Activated CD4-positive, CD25-positive, alpha-beta regulatory T cell treated with anti-CD3 and anti-CD28 coated beads, Interleukin-2, amount 50 U/mL, for 16 hours (primary cell): ENCODE measurements around the gene PTPMT1.

Experiments
- DNase-seq: peaks from one replicate; pipeline ENCODE4 v3.0.0-alpha.2; 2020; ENCODE audit warnings: low read depth, low spot score

The PTPMT1 gene

DNA sequence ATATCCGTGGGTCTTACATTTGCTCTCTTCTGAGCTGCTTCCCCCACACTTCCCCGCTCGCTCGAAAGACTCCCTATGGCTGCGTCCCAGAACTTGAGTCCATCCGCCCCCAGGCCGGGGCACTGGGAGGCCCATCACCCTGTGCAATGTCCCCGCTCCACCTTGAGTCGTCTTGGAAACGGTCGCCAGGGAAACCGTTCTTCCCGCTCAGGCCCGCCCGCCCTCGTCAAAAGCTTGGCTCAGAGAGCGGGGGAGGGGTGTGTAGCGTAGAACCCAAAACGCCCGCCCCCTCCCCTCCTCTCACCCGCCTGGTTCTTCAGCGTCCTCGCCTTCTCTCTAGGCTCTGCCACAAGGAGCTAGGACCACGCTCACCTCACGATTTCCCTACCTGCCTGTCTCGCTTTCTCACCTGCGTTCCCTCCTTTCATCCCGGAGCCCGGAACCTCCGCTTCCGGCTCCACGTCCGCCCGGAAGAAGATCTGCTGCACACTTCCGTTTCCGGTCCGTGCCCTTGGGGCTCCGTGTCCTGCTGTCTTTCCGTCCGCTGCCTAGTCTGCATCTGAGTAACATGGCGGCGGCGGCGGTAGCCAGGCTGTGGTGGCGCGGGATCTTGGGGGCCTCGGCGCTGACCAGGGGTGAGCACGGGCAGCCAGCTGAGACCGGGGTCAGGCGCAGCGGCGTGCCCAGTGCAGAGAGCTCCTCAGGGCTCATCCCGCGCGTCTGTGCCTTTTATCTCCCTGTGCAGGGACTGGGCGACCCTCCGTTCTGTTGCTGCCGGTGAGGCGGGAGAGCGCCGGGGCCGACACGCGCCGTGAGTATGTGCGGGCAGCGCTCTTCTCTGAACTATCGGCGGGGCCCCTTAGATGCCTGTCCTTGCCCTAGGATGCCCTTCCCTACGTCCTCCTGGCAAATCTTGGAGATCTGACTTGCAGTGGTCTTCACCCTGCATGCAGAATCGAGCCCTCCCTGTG, 13.4 kb downstream of the PTPMT1 start, which contains the start of the genes KBTBD4 and NDUFS3:
Gene KBTBD4 (minus strand): TSS at position 447 of the 971 bp plus-strand sequence. CDS start 19 bp downstream, at position 428.
Gene NDUFS3 (plus strand): TSS at position 551 of the 971 bp plus-strand sequence. CDS start 18 bp downstream, at position 569.
- DNase-seq, result peak; percentile 84

DNA sequence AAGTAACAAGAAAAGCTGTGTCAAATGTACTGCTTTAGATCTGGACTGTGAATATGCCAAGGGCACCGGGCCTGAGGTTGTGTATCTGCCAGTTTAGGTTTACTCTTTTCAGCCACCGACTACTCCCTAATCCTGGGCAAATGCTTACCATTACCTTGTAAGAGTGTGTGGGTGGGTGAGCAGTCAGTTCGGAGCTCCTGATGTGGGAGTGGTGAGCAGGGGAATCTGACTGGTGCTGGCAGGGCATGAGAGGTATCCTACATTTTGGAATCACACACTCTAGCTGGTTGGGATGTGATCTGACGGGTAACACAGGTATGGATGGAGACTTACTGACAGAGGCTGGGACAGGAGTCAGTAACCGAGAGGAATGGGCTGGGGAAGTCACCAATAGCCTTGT, 18.4 kb downstream of the PTPMT1 start:
- DNase-seq, result no peak

- no peak for DNase-seq
Observed at GRCh38 chr11:47586098-47586855, 20.9 kb downstream of the PTPMT1 start, which contains the start of gene FAM180B. Gene FAM180B (plus strand): TSS chr11:47586678. CDS start chr11:47586769, 91 bp downstream.

GRCh38 chr11:47587039-47587716, 21.8 kb downstream of the PTPMT1 start:
- no peak for DNase-seq

DNA sequence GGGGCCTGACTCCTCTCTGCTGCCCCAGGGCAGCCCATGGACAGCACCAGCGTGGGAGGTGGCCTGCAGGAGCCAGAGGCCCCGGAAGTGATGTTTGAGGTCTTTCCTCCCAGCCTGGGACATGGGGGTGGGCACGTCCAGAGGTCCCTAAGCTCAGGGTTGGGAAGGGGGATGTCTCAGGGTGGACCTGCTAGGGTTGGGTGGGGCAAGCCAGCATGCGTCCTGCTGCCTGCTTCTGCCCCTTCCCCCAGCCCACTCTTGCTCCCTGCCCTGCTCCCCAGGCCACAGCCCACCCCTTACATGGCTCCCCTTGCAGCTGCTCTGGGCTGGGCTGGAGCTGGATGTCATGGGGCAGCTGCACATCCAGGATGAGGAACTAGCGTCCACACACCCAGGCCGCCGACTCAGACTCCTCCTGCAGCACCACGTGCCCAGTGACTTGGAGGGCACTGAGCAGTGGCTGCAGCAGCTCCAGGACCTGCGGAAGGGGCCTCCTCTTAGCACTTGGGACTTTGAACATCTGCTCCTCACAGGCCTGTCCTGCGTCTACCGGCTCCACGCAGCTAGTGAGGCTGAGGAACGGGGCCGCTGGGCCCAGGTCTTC, 22.4 kb downstream of the PTPMT1 start:
- no peak for DNase-seq

- no peak for DNase-seq
Observed at GRCh38 chr11:47589118-47589517, 23.7 kb downstream of the PTPMT1 start.

DNA sequence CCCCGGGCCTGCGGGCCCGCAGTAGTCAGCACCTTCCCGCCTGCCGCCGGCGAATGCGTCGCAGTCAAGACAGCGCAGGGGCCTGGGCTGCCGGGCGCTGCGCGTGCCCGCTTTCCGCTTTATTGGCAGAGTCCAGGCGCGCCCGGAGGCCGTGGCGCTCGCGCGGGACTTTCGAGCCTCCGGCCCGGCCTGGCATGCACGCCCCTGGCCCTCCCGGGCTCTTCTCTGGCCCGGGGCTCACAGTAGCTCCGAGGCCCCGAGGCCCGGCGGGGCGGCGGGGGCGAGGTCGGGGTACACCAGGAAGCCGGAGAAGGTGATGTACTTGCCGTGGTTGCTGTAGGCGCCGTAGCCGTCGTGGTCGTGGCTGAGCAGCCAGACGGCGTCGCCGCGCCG, 24.2 kb downstream of the PTPMT1 start:
- no peak for DNase-seq

DNA sequence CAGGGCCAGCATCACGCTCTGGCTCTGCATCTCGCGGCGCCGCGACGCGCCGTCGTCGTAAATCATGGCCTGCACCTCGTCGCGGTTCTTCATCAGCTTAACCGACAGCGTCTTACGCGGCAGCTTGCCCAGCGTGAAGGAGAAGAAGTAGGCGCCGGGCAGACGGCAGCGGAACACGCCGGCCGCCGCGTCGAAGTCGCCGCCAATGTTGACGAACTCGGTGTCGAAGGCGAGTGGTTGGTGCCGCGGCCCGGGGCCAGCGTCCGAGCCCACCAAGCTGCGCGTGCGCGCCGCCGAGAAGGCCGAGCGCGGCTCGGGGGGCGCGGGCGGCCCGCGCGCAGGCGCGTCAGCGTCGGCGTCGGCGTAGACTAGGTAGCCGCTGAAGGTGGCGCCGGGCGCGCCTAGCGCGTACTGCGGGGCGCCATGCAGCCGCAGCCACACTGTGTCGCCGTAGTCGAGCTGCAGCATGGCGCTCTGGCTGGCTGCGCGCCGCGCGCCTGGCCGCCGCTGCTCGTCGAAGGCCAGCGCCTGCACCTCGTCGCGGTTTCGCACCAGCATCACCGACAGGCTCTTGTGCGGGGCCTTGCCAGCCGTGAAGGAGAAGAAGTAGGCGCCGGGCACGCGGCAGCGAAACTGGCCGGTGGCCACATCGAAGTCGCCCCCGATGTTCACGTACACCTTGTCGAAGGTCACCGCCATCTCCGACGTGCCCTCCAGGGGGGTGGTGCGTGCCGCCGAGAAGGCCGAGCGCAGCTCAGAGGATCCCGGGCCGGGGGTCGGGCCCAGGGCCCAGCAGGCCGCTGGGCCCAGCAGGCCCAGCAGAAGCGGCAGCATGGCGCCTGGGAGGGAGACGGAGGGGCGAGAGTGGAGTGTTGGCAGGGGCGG, 24.8 kb downstream of the PTPMT1 start:
- no peak for DNase-seq

DNA sequence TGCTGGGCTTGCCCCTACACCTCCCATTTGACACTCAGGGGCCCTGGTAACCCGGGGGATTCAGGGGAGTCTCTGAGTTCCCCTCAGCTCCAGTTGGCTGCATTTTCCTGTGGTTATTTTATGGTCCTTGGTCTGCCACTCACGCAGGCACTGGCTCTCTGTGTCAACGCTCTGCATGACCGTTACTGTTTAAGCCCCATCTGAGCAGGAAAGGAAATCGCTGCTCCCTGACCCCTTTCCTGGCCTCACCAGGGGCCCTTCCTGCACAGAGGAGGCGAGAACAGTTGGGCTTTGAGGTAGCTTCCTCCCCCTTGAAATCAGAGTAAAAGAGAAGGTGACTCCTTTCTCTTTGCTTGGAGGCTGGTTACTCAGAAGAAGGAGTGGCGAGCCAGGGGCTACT, 26.4 kb downstream of the PTPMT1 start:
- no peak for DNase-seq

DNA sequence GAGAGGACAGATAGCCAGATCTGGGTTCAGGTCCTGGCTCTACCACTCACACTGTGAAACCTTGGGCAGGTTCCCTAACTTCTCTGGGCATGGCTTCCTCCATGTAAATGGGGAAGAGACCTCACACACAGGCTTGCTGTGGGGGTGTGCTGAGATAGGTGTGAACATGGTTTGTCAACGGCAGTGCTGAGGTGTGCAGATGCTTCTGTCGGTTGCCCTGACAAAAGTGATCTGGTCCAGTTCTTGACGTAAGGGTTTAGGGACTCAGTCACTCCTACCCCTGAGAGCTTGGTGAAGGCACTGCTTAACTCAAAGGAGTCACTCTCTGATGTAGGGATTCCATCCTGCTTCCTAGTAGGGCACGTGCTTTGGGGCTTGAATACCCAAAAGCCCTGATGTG, 26.9 kb downstream of the PTPMT1 start:
- DNase-seq, result no peak

DNA sequence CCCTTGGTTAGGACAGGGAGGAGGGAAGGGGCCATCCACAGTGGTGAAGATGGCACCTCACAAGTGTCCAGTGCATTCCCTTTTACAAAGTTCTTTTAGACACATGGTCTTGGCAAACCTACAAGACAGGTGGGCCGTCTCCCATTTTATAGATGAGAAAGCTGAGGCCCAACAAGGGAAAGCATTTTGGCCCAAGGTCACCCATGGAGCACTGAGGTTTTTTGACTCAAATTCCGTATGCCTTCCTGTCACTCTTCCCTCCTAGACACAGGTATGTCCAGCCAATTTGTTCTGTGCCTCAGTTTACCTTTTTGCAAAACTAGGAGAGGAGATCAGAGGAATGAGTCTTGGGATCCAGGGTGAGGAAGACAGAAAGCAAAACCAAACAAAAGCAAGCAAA, 27.6 kb downstream of the PTPMT1 start:
- no peak for DNase-seq

- no peak for DNase-seq
Observed at GRCh38 chr11:47593492-47593933, 28.1 kb downstream of the PTPMT1 start.

- DNase-seq, result no peak
Observed at GRCh38 chr11:47593934-47594855, 28.8 kb downstream of the PTPMT1 start, which contains the start of gene C1QTNF4. Gene C1QTNF4 (minus strand): TSS chr11:47594411. CDS start chr11:47590810, 3,601 bp downstream.

DNA sequence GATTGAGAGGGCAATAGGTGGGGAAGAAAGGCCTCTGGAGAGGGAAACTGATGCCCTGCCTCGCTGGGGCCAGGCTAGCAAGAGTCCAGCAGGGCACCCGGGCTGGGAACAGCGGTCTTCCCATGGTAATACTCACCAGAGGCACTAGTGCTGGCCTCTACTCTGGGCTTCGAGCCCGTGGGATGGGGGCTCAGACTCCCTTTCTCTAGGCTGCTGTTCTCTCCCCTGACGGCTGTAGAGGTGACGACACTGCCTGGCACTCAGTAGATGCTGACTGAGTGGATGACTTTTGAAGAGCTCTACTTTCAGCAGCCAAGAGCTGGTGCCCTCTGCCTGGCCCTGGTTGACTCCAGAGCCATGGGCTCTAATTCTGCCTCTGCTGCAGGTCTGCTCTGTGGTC, 29.6 kb downstream of the PTPMT1 start:
- DNase-seq, result no peak

DNA sequence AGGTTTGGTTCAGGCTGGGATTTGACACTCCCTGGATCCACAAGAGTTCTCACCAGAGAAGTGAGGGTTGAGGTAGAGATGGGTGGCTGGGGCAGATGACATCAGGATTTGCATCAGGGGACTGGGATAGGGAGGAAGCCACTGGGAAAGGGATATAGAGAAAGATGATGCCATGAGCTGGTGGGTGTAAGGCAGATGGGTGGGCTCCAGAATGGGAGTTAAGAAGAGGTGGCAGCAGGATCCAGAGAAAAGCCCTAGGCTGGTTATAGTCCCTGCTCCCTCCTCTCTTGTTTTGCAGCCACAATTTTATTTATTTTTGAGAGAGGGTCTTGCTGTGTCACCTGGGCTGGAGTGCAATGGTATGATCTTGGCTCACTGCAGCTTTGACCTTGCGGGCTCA, 30.6 kb downstream of the PTPMT1 start:
- DNase-seq, result no peak

GRCh38 chr11:47599902-47600301, 34.5 kb downstream of the PTPMT1 start:
- no peak for DNase-seq

GRCh38 chr11:47603295-47603694, 37.9 kb downstream of the PTPMT1 start:
- no peak for DNase-seq

GRCh38 chr11:47605921-47606320, 40.5 kb downstream of the PTPMT1 start:
- DNase-seq, result no peak

DNA sequence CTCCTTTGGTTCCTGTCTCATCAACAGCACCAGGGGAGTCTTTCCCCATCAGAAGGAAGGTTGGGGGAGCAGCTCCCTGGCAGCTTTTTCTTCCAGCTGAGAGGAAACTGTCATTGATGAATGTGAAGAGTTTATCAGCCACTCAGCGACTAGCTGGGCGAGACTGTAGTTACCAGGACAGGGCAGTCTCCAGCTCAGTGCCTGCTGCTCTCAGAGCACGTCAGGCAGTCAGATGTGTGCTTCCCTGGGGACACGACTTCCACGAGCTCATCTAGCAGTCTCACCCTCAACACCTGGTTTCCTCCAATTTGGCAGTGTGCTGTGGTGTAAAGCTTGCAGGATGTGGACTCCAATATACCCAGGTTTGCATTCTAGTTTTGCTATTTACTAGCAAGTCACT, 41.3 kb downstream of the PTPMT1 start:
- DNase-seq, result no peak
